Retinal pigment epithelial cell (primary cell): Measurements from ENCODE around the gene ZIC1.

Experiments
- DNase-seq: peaks from one replicate; pipeline ENCODE4 v3.0.0-alpha.2; 2010; ENCODE audit warnings: low read depth
- H3K4me3 ChIP-seq: 2 replicates; pipeline ENCODE4 v1.5.1; 2011; ENCODE audit warnings: mild to moderate bottlenecking, low read length, control low read depth, moderate library complexity
- TF ChIP-seq, protein P1 (sequence below): conservative IDR thresholded peaks from 2 replicates; pipeline ENCODE4 v1.5.1; 2011; ENCODE audit warnings: low read depth, low read length, control low read depth, inconsistent platforms

Gene ZIC1

DNA sequence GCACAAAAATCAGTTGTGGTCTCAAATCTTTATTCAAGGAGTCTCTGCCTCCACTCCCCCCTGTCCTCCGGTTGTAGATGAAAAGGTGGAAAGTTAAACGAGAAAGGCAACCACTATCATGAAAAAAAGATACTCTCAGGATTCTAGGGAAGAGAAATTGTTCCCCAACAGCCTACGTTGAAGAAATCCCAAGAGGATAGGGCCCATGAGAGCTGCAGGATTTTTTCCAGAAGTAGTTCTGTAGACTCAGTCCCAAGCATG lies 14.3 kb downstream of the ZIC1 start:
- H3K4me3 ChIP-seq, result no peak overlapping the region
- TF ChIP-seq, protein P1, sequence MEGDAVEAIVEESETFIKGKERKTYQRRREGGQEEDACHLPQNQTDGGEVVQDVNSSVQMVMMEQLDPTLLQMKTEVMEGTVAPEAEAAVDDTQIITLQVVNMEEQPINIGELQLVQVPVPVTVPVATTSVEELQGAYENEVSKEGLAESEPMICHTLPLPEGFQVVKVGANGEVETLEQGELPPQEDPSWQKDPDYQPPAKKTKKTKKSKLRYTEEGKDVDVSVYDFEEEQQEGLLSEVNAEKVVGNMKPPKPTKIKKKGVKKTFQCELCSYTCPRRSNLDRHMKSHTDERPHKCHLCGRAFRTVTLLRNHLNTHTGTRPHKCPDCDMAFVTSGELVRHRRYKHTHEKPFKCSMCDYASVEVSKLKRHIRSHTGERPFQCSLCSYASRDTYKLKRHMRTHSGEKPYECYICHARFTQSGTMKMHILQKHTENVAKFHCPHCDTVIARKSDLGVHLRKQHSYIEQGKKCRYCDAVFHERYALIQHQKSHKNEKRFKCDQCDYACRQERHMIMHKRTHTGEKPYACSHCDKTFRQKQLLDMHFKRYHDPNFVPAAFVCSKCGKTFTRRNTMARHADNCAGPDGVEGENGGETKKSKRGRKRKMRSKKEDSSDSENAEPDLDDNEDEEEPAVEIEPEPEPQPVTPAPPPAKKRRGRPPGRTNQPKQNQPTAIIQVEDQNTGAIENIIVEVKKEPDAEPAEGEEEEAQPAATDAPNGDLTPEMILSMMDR, result no peak
- DNase-seq, result no peak

DNA sequence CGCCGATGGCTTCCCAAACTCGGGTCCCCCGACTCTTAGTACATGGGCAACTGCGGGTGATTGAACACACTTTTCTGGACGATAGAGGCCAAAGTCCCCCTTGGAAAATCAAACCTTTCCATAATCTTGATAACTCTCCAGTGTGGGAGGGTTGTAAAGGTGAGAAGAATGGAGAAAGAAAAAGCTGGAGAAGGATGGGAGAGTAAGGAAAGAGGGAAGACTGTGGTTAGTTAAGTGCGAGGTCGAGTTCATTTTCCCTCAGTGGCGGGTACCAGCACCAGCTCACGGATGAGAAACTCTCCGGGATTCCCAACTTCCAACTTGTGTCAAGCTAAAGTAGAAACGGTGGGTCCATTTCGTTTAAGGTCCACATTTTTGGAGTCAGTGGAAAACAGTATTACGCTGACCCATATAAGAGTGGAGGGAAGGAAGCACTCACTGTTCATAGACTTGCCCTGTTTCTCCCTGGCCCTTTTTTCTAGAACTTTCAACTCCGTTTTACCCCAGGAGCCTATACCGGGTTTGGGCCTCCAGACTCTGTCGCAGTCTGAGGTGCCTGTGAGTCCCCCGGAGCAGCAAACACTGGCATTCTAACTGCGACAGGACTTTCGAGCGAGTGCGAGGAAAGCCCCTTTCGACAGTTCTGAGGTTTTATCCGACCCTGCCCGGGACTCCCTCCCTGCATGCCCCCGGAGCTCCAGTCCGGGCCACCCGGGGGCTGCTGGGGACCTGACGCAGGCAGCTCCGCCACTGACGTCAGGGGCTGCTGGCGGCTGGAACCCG lies 14.8 kb downstream of the ZIC1 start:
- DNase-seq, result no peak
- TF ChIP-seq, protein P1, result no peak
- no peak overlapping the region for H3K4me3 ChIP-seq

DNA sequence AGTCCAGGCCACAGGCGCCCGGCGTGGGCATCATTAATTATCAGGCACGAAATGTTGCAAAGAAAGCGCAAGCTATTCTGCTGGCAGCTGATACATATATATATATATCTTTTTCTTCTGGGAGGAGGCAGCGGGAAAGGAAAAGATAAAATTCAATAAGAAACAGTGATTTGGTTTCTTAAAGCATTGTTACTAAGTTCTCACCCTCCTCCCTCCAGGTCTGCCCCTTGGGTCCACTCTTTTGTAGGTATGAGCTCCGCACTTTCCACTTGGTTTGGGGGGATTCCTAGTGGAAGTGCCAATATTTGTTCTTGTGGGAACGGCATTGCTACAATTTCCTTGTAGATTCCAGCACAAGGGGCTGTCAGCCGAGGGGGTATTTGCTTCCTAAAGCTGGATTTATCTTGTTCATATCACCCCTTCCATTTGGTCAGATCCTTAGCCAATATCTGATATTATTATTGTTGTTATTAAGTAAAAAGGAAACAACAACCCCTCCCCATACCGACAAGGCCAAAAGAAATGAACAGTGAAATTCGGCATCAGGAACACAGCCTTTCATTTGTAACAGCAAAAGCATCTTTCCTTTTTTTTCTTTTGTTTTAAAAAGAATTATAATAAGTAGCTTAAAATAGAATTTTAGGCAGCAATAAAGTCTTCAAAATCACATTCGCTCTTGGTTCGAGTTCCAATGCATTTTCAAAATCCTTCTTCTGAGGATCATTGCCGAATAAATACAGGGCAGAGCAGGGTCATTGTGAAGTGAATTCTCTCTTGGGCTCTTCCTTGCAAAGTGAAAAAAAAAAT lies 15.6 kb downstream of the ZIC1 start:
- TF ChIP-seq, protein P1, result no peak
- no peak overlapping the region for H3K4me3 ChIP-seq
- DNase-seq, result no peak

DNA sequence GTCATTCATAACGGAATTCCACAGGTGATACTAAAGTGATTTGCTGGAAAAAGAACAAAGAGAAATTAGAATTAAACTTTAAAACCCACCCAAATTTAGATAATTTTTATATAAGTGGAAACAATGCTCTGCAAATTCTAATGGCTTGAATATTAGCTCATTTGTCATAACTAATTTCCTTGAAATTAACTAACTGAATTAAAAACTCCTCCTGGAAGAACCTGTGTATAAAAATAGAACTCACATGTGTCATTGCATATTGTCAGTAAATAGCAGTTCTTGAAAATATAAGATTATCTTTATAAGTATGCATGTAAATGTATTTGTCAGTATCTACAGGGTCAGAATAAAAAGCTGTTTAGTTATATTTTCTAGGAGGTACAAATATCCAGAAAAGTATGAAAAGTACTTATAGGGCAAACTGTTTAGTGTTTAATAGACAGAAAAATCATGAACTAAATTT lies 16.3 kb downstream of the ZIC1 start:
- no peak overlapping the region for H3K4me3 ChIP-seq
- no peak for DNase-seq
- TF ChIP-seq, protein P1, result no peak

DNA sequence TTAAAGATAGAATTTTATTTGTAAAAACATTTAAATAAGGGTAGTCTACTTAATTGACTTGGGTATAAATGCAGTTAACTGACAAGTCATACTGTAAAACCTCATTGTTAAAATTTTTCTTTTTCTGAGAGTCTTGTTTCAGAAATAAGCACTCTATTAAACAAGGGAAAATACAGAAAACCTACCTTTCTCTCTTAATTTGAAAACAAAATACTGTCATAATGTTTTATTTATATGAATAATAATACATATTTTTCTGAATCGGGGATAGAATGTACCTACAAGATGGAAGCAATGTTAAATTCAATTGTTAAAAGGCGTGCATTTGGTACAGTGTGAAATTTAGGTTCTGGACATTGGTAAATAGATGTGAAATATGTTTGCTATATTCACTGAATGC lies 17.8 kb downstream of the ZIC1 start:
- TF ChIP-seq, protein P1, result no peak
- DNase-seq, result no peak
- H3K4me3 ChIP-seq, result no peak overlapping the region

DNA sequence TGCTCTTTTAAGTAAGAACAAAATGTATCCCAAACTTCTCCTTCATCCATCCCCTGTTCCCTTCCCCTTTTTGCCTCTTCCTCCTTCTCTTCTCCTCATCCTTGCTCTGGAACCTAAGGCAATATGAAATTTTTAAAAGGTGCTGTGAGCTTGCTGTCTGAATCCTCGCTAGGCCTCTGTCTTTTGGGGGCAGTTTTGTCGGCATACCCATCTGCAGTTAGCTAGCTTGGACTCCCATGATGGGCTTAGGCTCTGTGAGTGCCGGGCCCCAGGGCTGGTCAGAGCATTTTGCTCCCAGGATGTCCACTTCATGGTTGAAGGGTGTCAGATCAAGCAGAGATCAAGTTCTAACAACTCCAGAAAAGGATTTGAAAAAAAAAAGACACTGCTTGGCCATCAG lies 18.6 kb downstream of the ZIC1 start:
- no peak overlapping the region for H3K4me3 ChIP-seq
- no peak for DNase-seq
- TF ChIP-seq, protein P1, result no peak

DNA sequence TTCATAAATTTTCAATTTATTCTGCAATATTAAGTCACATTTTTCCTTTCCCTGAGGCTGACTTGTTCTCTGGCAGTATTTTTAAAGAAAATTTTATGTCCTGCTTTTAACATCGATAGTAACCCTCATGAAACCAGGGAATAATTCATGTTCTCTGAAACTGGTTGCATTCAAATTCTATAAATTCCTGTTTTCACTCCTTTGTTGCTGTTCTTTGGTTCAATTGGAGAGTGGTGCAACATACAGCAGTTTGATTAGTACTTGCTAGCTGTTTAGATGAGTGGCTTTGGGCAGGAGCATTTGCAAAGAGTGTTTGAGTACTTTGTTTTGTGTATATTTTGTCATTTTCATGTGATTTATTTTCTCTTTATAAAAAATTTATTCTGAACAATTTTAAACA lies 19.2 kb downstream of the ZIC1 start:
- no peak overlapping the region for H3K4me3 ChIP-seq
- DNase-seq, result no peak
- TF ChIP-seq, protein P1, result no peak
